Measurements from ENCODE around the gene SNX13.

- no peak for TF ChIP-seq FOXM1 (IDR thresholded peaks at IDR 0.05; ENCODE audit: borderline replicate concordance)
- no peak for TF ChIP-seq PKNOX1 (IDR thresholded peaks at IDR 0.05)
- TF ChIP-seq ZNF384 (IDR thresholded peaks at IDR 0.05): no peak
- TF ChIP-seq LEF1 (IDR thresholded peaks at IDR 0.05; ENCODE audit: borderline replicate concordance): no peak
- TF ChIP-seq BHLHE40 (IDR thresholded peaks at IDR 0.05; ENCODE audit: borderline replicate concordance): no peak
- no peak for TF ChIP-seq HDGF (IDR thresholded peaks at IDR 0.05; ENCODE audit: borderline replicate concordance)
- TF ChIP-seq FOXA1 (IDR thresholded peaks at IDR 0.05): no peak
- no peak for TF ChIP-seq TARDBP (IDR thresholded peaks at IDR 0.05)
- no peak for TF ChIP-seq SUZ12 (IDR thresholded peaks at IDR 0.05)
- TF ChIP-seq FOXK2 (IDR thresholded peaks at IDR 0.05): no peak
Observed at GRCh38 chr7:17845197-17845547, 95.1 kb downstream of the SNX13 start.
